ENCODE data around the gene CBX5.
"Not testable (repeated sequence)": the region's sequence is repeated elsewhere in the genome, so short reads cannot be mapped to it uniquely, and the experiment has no call there.

Gene CBX5

DNA sequence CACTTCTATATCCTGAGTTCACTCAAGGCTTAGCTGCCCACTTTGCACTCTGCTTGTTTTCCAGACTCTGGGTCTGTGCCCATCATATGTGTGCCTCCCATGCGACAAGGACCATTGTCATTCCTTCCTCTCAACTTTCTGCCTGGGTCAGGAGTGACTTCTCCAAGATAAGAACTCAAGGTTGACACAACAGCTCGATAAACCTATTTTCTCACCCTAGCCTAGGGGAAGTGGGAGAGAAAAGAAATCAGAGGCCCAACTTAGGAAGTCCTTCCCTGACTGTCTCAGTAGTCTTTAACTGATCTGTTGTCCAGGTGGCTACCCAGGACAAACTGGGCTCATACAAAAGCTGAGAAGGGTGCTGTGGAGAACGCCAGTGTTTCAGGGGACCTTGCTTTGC lies 92.8 kb downstream of the CBX5 start:
- no peak for TF ChIP-seq CTCF (conservative IDR thresholded peaks at IDR 0.05)
- peak overlapping the region; percentile 14; the same call in 1 of the 2 replicates for H3K27ac ChIP-seq

- TF ChIP-seq CTCF (conservative IDR thresholded peaks at IDR 0.05): no peak
- no peak overlapping the region for H3K27ac ChIP-seq
Observed at GRCh38 chr12:54185919-54186318, 94.0 kb downstream of the CBX5 start.

DNA sequence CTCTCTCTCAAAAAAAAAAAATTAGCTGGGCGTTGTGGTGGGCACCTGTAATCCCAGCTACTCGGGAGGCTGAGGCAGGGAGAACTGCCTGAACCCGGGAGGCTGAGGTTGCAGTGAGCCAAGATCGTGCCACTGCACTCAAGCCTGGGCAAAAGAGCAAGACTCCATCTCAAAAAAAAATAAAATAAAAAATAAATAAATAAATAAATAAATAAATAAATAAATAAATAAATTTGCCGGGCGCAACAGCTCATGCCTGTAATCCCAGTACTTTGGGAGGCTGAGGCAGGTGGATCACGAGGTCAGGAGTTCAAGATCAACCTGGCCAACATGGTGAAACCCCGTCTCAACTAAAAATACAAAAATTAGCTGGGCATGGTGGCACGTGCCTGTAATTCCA lies 94.6 kb downstream of the CBX5 start:
- not testable (repeated sequence) for H3K27ac ChIP-seq

DNA sequence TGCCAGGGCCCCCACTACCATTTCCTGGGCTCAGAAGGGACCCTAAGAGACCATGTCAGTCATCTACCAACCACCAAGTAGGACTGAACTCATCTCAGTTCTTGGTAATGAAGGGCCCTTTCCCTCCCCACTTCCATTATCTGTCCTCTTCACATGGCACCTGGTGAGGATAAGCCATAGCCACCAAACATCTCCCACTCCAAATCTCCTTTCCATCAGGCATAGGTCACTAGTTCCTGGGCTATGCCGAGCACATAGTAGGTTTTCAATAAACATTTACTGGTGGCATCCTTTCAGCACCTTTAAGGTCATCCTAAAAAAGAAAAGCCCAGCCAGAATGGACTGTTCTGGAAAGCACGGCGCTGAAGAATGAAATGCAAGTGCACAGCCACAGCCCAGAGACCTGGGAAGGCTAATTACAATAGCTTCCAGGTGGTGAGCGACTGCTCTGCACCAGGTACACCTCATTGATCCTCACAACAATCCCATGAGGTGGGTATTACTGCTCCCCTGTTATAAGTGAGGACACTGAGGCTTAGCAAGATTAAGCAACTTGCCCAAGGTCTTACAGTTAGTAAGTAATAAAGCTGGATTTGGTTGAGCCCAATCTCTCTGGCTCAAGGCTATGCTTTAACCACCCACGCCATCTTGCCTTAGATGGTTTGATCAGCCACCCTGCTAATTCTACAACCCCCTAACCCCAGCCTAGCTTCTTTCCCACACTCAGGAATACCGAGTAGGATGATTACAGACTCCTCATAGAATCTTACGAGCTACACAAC lies 95.7 kb downstream of the CBX5 start:
- H3K27ac ChIP-seq: no peak overlapping the region
- TF ChIP-seq CTCF (conservative IDR thresholded peaks at IDR 0.05): no peak

DNA sequence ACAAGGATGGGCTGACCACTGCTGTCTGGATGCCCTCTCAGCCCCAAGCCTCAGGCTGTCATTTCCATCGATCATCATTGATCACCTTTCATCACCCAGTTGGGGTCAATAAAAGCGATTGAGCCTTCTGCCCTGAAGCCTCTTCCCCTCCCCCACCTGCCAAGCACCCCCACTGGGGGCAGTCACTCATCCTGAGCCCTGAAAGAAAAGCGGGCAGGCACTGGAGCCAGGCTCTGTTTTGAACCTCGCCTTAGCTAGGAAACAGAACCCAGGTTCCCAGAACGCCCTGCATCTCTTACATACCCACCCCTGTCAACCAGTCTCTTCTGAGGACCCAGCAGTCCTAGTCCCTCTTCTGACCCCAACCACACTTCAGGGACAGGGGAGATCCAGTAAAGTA lies 96.9 kb downstream of the CBX5 start:
- no peak overlapping the region for H3K27ac ChIP-seq

DNA sequence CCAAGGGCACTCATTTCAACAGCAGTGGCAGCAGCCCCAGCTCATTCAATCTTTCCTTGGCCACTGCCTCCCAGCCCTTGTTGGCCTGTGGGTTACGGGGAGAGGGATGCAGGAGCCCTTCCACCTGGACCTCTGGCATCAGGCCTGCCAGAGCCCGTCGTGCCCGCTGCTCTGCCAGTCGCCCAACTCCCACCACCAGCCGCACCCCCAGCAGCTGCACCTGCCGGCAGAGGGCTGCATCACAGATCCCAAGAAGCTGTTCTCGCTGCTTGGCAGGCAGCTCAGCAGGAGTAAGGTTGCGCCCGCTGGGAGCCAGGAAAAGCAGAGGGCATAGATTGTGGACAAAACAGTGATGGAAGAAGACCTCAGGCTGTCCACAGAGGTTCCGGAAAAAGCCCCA lies 97.8 kb downstream of the CBX5 start:
- no peak overlapping the region for H3K27ac ChIP-seq
- no peak for TF ChIP-seq CTCF (conservative IDR thresholded peaks at IDR 0.05)

More for the DNA sequence above, 96.9 kb downstream of the CBX5 start:
- no peak for TF ChIP-seq CTCF (conservative IDR thresholded peaks at IDR 0.05)
